HG03280 (cell line): Measurements from ENCODE around the gene USPL1.
A peak's percentile ranks its signal among the peaks of the same experiment; 100 is the strongest.

ENCODE experiments used
- ATAC-seq: cut with Tn5 transposase; IDR thresholded peaks from one replicate; pipeline ENCODE4 v1.9.1; 2021; ENCODE audit warnings: mild to moderate bottlenecking, moderate library complexity; ENCODE audit not compliant: unreplicated experiment

The USPL1 gene

GRCh38 chr13:30654430-30654829, 36.7 kb downstream of the USPL1 start:
- ATAC-seq, result no peak

GRCh38 chr13:30656178-30656577, 38.5 kb downstream of the USPL1 start:
- ATAC-seq, result no peak

GRCh38 chr13:30659980-30660379, 42.3 kb downstream of the USPL1 start:
- ATAC-seq, result no peak

GRCh38 chr13:30660796-30661195, 43.1 kb downstream of the USPL1 start:
- ATAC-seq, result no peak

- ATAC-seq, result no peak
Observed at GRCh38 chr13:30664689-30665275, 47.1 kb downstream of the USPL1 start.

- no peak for ATAC-seq
Observed at GRCh38 chr13:30665638-30666037, 47.9 kb downstream of the USPL1 start.

- ATAC-seq, result no peak
Observed at GRCh38 chr13:30666113-30666512, 48.4 kb downstream of the USPL1 start.

GRCh38 chr13:30667014-30667413, 49.3 kb downstream of the USPL1 start:
- no peak for ATAC-seq

- ATAC-seq, result no peak
Observed at GRCh38 chr13:30668312-30668711, 50.6 kb downstream of the USPL1 start.

GRCh38 chr13:30671271-30671815, 53.6 kb downstream of the USPL1 start:
- ATAC-seq, result no peak

GRCh38 chr13:30673669-30674521, 56.2 kb downstream of the USPL1 start:
- ATAC-seq, result peak; percentile 88

GRCh38 chr13:30675717-30676116, 58.0 kb downstream of the USPL1 start:
- ATAC-seq, result no peak

GRCh38 chr13:30676672-30677071, 59.0 kb downstream of the USPL1 start:
- ATAC-seq, result no peak

GRCh38 chr13:30679483-30680330, 62.0 kb downstream of the USPL1 start:
- ATAC-seq, result peak; percentile 52

GRCh38 chr13:30681843-30682242, 64.1 kb downstream of the USPL1 start:
- ATAC-seq, result no peak

GRCh38 chr13:30685320-30685859, 67.7 kb downstream of the USPL1 start:
- ATAC-seq, result no peak

- ATAC-seq, result no peak
Observed at GRCh38 chr13:30685987-30686386, 68.3 kb downstream of the USPL1 start.

- ATAC-seq, result no peak
Observed at GRCh38 chr13:30687601-30688000, 69.9 kb downstream of the USPL1 start.

GRCh38 chr13:30689752-30690151, 72.0 kb downstream of the USPL1 start:
- no peak for ATAC-seq

GRCh38 chr13:30690282-30691188, 72.8 kb downstream of the USPL1 start:
- ATAC-seq, result peak; percentile 70
